IPS-20b (cell line): ENCODE measurements around the gene UPK3B.
"Not testable (repeated sequence)": the region's sequence is repeated elsewhere in the genome, so short reads cannot be mapped to it uniquely, and the experiment has no call there.

ENCODE experiments used
- H3K27ac ChIP-seq: one replicate; pipeline ENCODE4 v1.5.1; 2013; ENCODE audit warnings: low read length
- H3K27me3 ChIP-seq: 2 replicates; pipeline ENCODE4 v1.6.1; 2013; ENCODE audit warnings: mild to moderate bottlenecking, low read length, inconsistent platforms; ENCODE audit not compliant: insufficient read depth
- H3K36me3 ChIP-seq: 2 replicates; pipeline ENCODE4 v1.6.1; 2013; ENCODE audit warnings: low read depth, mild to moderate bottlenecking, inconsistent platforms, low read length, moderate library complexity; ENCODE audit not compliant: insufficient read depth
- H3K4me1 ChIP-seq: 2 replicates; pipeline ENCODE4 v1.6.1; 2013; ENCODE audit warnings: mild to moderate bottlenecking, control low read depth, inconsistent platforms, low read length, moderate library complexity; ENCODE audit not compliant: insufficient read depth
- H3K4me3 ChIP-seq: 2 replicates; pipeline ENCODE4 v1.5.1; 2013; ENCODE audit warnings: mild to moderate bottlenecking, low read length, inconsistent platforms
- H3K9ac ChIP-seq: 2 replicates; pipeline ENCODE4 v1.6.1; 2013; ENCODE audit warnings: low read depth, mild to moderate bottlenecking, inconsistent platforms, low read length, moderate library complexity
- H3K9me3 ChIP-seq: 2 replicates; pipeline ENCODE4 v1.6.1; 2013; ENCODE audit warnings: mild to moderate bottlenecking, low read depth, low read length, inconsistent platforms; ENCODE audit not compliant: insufficient read depth

The UPK3B gene

GRCh38 chr7:76479628-76480027 lies 30.7 kb upstream of the UPK3B start:
- H3K4me3 ChIP-seq, H3K27me3 ChIP-seq, H3K27ac ChIP-seq, H3K9me3 ChIP-seq, H3K9ac ChIP-seq, H3K4me1 ChIP-seq, H3K36me3 ChIP-seq: not testable (repeated sequence)

DNA sequence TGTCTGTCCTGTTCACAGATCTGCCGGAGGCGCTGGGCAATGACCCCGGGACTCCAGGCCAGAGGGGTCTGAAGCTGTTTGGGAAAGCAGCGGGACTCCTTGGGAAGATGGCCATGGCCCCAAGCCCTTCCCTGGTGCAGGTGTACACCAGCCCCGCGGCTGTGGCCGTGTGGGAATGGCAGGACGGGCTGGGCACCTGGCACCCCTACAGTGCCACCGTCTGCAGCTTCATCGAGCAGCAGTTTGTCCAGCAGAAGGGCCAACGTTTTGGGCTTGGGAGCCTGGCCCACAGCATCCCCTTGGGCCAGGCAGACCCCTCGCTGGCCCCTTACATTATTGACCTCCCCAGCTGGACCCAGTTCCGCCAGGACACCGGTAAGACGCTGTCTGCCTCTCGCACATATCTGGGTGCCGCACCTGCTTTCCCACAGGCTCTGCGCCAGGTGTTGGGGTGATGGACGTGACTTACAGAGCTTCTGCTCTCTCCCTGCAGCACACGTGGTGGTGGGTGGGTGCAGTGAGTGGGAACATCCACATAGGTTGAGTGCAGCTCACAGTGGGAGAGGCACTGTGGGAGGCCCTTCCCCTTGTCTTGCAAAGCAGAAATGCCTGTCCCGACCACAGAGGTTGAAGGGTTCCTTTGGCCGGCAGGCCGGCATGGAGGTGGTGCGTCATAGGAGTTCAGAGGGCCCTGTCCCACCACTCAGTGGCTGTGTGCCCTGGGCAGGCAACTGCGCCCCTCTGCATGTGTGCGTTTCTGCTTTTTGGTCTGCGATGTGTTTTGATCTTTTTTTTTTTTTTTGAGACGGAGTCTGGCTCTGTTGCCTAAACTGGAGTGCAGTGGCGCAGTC lies 29.7 kb upstream of the UPK3B start:
- H3K4me1 ChIP-seq, H3K27me3 ChIP-seq, H3K4me3 ChIP-seq, H3K9me3 ChIP-seq, H3K9ac ChIP-seq, H3K36me3 ChIP-seq, H3K27ac ChIP-seq: not testable (repeated sequence)

DNA sequence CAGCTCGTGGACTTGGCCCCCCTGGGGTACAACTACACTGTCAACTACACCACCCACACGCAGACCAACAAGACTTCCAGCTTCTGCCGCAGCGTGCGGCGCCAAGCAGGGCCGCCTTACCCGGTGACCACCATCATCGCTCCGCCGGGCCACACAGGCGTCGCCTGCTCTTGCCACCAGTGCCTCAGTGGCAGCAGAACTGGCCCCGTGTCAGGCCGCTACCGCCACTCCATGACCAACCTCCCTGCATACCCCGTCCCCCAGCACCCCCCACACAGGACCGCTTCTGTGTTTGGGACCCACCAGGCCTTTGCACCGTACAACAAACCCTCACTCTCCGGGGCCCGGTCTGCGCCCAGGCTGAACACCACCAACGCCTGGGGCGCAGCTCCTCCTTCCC lies 27.7 kb upstream of the UPK3B start:
- H3K27me3 ChIP-seq, H3K9me3 ChIP-seq, H3K4me1 ChIP-seq, H3K36me3 ChIP-seq, H3K4me3 ChIP-seq, H3K9ac ChIP-seq, H3K27ac ChIP-seq: not testable (repeated sequence)

DNA sequence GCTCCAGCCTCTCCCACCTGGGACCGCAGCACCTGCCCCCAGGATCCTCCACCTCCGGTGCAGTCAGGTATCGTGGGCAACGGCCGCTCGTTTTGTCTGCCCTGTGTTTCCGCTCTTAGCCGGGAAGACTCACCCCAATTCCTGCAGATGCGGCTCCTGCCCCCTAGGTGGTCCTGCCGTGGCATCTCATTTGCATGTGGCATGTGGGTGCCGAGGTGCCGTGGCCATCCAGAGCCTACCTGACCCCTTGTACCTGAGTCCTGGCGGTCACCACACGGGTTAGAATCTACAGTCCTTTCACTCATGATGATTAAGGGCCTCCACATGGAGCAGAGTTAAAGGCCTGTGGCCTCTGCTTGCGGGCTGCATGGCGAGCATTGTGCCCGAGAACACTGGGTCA lies 27.3 kb upstream of the UPK3B start:
- H3K9ac ChIP-seq, H3K27ac ChIP-seq, H3K4me3 ChIP-seq, H3K9me3 ChIP-seq, H3K27me3 ChIP-seq, H3K4me1 ChIP-seq, H3K36me3 ChIP-seq: not testable (repeated sequence)

DNA sequence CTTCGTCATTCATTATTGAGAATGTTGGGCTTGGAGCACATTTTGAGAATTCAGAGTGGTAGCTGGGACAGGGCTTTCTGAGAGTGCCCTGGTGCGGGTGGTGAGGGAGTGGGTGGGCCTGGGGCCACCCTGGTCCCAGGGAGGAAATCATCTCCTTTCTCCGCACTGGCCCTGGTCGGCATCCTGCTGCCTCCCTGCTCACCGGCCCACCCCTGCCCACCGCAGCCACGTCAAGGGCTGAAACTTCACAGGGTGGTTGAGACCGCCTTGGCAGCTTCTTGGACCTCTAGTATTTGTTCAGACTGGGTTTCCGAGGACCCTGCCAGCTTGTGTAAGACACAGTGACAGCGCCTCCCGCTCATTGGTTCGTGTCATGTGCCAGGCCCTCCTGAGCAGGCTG lies 25.9 kb upstream of the UPK3B start:
- not testable (repeated sequence) for H3K9ac ChIP-seq, H3K27me3 ChIP-seq, H3K27ac ChIP-seq, H3K4me3 ChIP-seq, H3K36me3 ChIP-seq, H3K9me3 ChIP-seq, H3K4me1 ChIP-seq

DNA sequence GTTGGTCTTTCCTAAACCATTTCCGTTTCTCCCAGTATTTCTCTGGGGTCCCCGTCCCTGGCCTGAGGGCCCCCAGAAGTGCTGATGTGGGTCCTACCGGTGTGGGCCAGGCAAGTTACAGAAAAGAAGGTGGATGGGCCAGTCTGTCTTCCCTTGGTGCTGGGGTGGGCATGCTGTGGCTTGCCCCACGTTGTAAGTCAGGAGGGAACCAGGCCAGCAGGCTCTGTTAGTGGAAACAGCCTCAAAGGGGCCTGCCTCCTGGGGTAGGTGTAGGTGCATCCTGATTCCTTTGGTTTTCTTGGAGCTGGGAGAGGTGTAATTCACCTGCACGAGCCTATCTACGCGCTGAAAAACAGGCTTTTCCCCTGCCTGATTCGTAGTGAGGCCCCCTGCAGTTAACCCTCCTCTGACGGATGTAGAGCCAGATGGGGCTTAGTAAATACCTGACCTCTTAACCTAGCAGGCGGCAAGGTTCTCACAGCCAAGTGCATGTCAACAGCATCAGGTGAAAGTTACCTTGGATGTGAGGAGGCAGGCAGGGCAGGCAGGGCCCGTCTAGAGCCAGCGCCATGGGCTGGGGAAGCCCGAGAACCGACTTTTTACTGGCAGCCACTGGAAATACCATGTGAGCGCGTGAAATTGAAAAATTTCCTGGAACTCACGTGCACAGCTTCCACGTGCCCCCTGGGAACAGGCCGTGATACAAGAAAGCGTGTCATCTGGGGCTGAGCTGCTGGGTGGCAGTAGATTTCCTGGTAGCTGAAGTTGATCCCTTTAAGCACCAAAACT lies 24.3 kb upstream of the UPK3B start:
- H3K4me3 ChIP-seq, H3K9ac ChIP-seq, H3K9me3 ChIP-seq, H3K27ac ChIP-seq, H3K4me1 ChIP-seq, H3K36me3 ChIP-seq, H3K27me3 ChIP-seq: not testable (repeated sequence)

DNA sequence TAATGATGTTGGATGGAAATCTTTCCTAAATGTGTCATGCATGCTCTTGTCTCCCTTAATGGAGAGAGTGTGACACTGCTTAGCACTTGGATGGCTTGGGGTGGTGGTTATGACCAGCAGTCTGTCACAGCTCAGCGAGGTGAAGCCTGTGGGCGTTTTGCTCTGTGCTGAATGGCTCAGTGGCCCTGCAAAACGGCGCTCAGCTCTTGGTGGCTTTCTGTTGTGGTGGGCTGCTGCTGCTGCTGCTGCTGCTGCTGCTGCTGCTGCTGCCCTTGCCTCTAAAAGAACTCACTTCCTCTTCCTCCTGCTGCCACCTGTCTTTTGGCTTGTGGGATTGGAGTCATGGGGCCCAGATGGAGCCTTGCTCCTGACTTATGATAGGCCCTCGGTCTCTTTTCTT lies 23.7 kb upstream of the UPK3B start:
- H3K4me1 ChIP-seq, H3K27ac ChIP-seq, H3K36me3 ChIP-seq, H3K9ac ChIP-seq, H3K27me3 ChIP-seq, H3K9me3 ChIP-seq, H3K4me3 ChIP-seq: not testable (repeated sequence)

GRCh38 chr7:76487969-76488368 lies 22.4 kb upstream of the UPK3B start:
- H3K9ac ChIP-seq, H3K9me3 ChIP-seq, H3K27ac ChIP-seq, H3K4me3 ChIP-seq, H3K4me1 ChIP-seq, H3K36me3 ChIP-seq, H3K27me3 ChIP-seq: not testable (repeated sequence)

DNA sequence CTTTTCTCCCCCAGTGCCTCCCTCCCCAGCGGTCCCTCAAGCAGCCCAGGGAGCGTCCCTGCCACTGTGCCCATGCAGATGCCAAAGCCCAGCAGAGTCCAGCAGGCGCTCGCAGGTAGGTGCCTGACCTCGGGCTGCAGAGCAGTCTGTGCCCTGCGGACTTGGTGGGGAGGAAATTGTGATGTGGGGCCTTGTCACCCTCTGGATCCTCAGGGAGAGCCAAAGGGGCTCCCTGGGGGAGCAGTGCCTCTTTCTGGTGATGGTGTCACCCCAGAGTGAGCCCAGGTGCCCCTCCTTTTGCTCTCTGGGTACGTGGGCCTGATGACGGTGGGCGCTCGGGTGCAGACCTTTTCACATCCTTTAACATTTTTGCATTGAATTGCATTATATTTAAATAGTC lies 18.2 kb upstream of the UPK3B start:
- H3K4me3 ChIP-seq, H3K9me3 ChIP-seq, H3K4me1 ChIP-seq, H3K27ac ChIP-seq, H3K9ac ChIP-seq, H3K27me3 ChIP-seq, H3K36me3 ChIP-seq: not testable (repeated sequence)

- H3K27me3 ChIP-seq, H3K36me3 ChIP-seq, H3K27ac ChIP-seq, H3K9ac ChIP-seq, H3K4me1 ChIP-seq, H3K9me3 ChIP-seq, H3K4me3 ChIP-seq: not testable (repeated sequence)
Measured at GRCh38 chr7:76495717-76496116, 14.6 kb upstream of the UPK3B start.

DNA sequence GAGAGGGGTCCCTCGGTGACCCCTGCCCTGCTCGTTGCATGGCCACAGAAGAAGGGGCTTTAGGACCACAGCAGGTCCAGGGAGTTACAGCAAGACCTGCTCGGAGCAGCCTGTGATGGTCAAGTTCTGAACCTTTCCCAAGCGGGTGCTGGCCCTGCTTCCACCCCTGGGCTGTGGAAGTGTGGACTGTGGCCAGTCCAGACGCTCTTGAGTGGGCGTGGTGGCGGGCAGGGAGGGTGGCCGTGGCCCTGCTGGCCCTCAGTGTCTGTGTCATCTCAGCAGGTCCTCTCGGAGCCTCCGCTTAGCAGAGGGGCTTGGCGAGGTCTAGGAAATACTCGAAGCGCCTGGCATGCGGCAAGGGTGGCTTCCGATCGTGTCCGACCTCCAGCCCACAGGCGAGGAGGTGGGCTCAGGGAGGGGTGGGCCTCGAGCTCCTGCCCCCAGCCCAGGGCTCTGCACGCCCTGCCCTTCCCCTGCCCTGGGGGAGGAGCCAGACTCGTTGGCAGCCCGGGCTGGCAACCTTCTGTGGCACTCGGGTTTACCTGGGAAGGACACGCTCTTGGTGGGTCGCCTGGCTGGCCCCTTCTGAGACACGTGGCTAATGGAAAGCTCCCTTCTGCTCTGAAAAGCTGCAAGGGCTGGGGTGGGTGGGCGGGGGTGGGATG lies 12.3 kb upstream of the UPK3B start:
- H3K27ac ChIP-seq, H3K4me3 ChIP-seq, H3K27me3 ChIP-seq, H3K9ac ChIP-seq, H3K4me1 ChIP-seq, H3K9me3 ChIP-seq, H3K36me3 ChIP-seq: not testable (repeated sequence)

- not testable (repeated sequence) for H3K4me1 ChIP-seq, H3K4me3 ChIP-seq, H3K36me3 ChIP-seq, H3K27ac ChIP-seq, H3K27me3 ChIP-seq, H3K9me3 ChIP-seq, H3K9ac ChIP-seq
Measured at GRCh38 chr7:76498583-76499200, 11.7 kb upstream of the UPK3B start.
